ENCODE data around the gene CTNNBIP1.

Gene CTNNBIP1

GRCh38 chr1:9814619-9815018 is 95.5 kb downstream of the CTNNBIP1 start:
- Histone ChIP-seq H3K9ac (ENCODE audit: low read length) (no peak overlapping the region), H4K91ac (ENCODE audit: low read length) (no peak overlapping the region), H3K79me1 (replicated peaks; ENCODE audit: low read length, poor library complexity, severe bottlenecking) (peaks cover 10% of the 10 kb centered on the region), H3K18ac (ENCODE audit: low read depth in 1 of 2, low read length in 2 of 2) (no peak overlapping the region), H2BK120ac (ENCODE audit: low read depth, low read length) (no peak overlapping the region), H3K4me1 (ENCODE audit: control insufficient read depth, insufficient read depth, low read depth, low read length) (peaks cover under 1% of the 10 kb centered on the region), H3K4me2 (ENCODE audit: low read length, poor library complexity, severe bottlenecking) (no peak overlapping the region), H3K36me3 (ENCODE audit: control insufficient read depth in 1 of 2, insufficient read depth in 2 of 2, low read depth in 1 of 2, low read length in 2 of 2) (no peaks in the 10 kb centered on the region), H2BK15ac (ENCODE audit: low read depth, poor library complexity, severe bottlenecking) (no peak overlapping the region), H3K23ac (ENCODE audit: low read length in 2 of 2) (no peak overlapping the region), H3K9me3 (ENCODE audit: control insufficient read depth, low read length) (no peaks in the 10 kb centered on the region), H4K8ac (ENCODE audit: low read length) (no peak overlapping the region), H3K4ac (ENCODE audit: low read depth in 1 of 2, low read length in 2 of 2) (peak overlapping the region in 1 of 2 experiments; percentile 41), H3K27me3 (ENCODE audit: control insufficient read depth in 1 of 2, insufficient read depth in 1 of 2, low read length in 2 of 2) (no peaks in the 10 kb centered on the region), H2AK5ac (ENCODE audit: low read length, severe bottlenecking) (no peak overlapping the region), H2AFZ (ENCODE audit: low read depth, low read length) (no peak overlapping the region), H3K4me3 (ENCODE audit: insufficient read depth in 1 of 2, low read depth in 1 of 2, low read length in 2 of 2) (no peak overlapping the region), H2BK5ac (ENCODE audit: low read depth, low read length, poor library complexity, severe bottlenecking) (no peak overlapping the region), H3K14ac (ENCODE audit: low read length in 2 of 2) (no peak overlapping the region), H3K27ac (ENCODE audit: low read length, poor library complexity, severe bottlenecking) (no peak overlapping the region), H2BK12ac (ENCODE audit: low read length in 2 of 2) (no peak overlapping the region)
- no peak for DNase-seq
- WGBS: 96% methylated on average over 6 of the region's 6 CpGs

DNA sequence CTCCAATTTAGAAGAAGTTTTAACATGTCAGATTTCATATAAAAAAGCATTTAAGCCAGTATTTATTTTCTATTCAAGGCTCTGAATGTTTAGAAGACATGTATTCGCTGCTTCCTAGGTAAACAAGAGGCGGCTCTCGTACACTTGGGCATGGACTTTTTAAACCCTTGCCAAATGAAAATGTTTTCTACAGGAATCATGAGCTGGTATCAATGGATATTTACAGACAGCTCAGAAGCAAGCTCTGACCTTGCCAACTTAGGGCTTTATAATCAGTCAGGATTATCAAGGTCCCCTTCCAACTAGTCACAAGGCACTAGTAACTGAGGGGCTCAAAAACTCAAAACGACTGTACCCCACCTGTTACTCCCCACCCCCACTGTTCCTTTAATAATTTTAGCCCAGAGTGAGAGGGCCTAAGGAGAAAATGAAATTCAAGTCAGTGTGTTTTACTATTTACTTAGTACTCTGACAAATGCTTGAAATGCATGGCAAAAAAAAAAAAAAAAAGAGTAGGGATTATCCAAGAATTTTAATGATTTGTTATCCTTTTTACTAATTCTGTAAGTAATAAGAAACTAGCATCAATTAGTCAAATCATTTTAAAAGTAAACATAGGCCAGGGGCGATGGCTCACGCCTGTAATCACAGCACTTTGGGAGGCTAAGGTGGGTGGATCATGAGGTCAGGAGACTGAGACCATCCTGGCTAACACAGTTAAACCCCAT is 98.7 kb downstream of the CTNNBIP1 start:
- H2BK12ac ChIP-seq (ENCODE audit: low read length in 2 of 2): no peak overlapping the region
- H3K9me3 ChIP-seq (ENCODE audit: control insufficient read depth, low read length): no peaks in the 10 kb centered on the region
- H4K8ac ChIP-seq (ENCODE audit: low read length): no peak overlapping the region
- no peak overlapping the region for H2BK120ac ChIP-seq (ENCODE audit: low read depth, low read length)
- no peak overlapping the region for H3K27ac ChIP-seq (ENCODE audit: low read length, poor library complexity, severe bottlenecking)
- H3K27me3 ChIP-seq (ENCODE audit: control insufficient read depth in 1 of 2, insufficient read depth in 1 of 2, low read length in 2 of 2): no peaks in the 10 kb centered on the region
- H2BK15ac ChIP-seq (ENCODE audit: low read depth, poor library complexity, severe bottlenecking): no peak overlapping the region
- H3K4me1 ChIP-seq (ENCODE audit: control insufficient read depth, insufficient read depth, low read depth, low read length): peaks cover 17% of the 10 kb centered on the region
- no peak overlapping the region for H3K9ac ChIP-seq (ENCODE audit: low read length)
- H3K23ac ChIP-seq (ENCODE audit: low read length in 2 of 2): no peak overlapping the region
- no peak overlapping the region for H3K18ac ChIP-seq (ENCODE audit: low read depth in 1 of 2, low read length in 2 of 2)
- H3K79me1 ChIP-seq (replicated peaks; ENCODE audit: low read length, poor library complexity, severe bottlenecking): peaks cover 17% of the 10 kb centered on the region
- no peak overlapping the region for H3K4me3 ChIP-seq (ENCODE audit: insufficient read depth in 1 of 2, low read depth in 1 of 2, low read length in 2 of 2)
- no peak overlapping the region for H3K14ac ChIP-seq (ENCODE audit: low read length in 2 of 2)
- H3K4me2 ChIP-seq (ENCODE audit: low read length, poor library complexity, severe bottlenecking): no peak overlapping the region
- 97% methylated on average over 5 of the region's 6 CpGs for WGBS
- H2AK5ac ChIP-seq (ENCODE audit: low read length, severe bottlenecking): no peak overlapping the region
- no peak overlapping the region for H4K91ac ChIP-seq (ENCODE audit: low read length)
- H2AFZ ChIP-seq (ENCODE audit: low read depth, low read length): no peak overlapping the region
- no peak for DNase-seq
- H3K4ac ChIP-seq (ENCODE audit: low read depth in 1 of 2, low read length in 2 of 2): no peak overlapping the region
- H3K36me3 ChIP-seq (ENCODE audit: control insufficient read depth in 1 of 2, insufficient read depth in 2 of 2, low read depth in 1 of 2, low read length in 2 of 2): peaks cover 0 to 7% of the 10 kb centered on the region in 2 experiments
- H2BK5ac ChIP-seq (ENCODE audit: low read depth, low read length, poor library complexity, severe bottlenecking): no peak overlapping the region

DNA sequence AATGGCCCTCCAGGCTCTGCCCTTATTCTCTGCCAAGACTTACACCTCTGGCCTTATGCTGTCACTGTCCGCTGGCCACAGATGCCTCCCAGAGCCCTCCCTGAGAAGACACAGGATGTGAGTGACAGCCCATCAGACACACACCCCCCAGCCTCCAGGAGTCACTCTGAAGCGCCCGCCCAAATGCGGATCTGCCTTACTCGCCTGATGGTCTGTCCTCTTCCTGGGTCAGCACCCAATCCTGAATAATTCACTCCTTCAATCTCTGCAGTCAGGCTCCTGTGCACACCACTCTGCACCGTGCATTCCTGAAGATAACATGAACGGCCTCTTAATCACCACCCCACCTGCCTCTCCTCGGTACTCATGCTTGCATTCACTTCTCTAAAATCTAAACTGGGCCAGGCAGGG is 101.0 kb downstream of the CTNNBIP1 start:
- Histone ChIP-seq H3K4me1 (ENCODE audit: control insufficient read depth, insufficient read depth, low read depth, low read length) (peaks cover 26% of the 10 kb centered on the region), H3K4ac (ENCODE audit: low read depth in 1 of 2, low read length in 2 of 2) (no peak overlapping the region), H3K27ac (ENCODE audit: low read length, poor library complexity, severe bottlenecking) (no peak overlapping the region), H3K36me3 (ENCODE audit: control insufficient read depth in 1 of 2, insufficient read depth in 2 of 2, low read depth in 1 of 2, low read length in 2 of 2) (peaks cover 0 to 7% of the 10 kb centered on the region in 2 experiments), H2AFZ (ENCODE audit: low read depth, low read length) (no peak overlapping the region), H3K27me3 (ENCODE audit: control insufficient read depth in 1 of 2, insufficient read depth in 1 of 2, low read length in 2 of 2) (no peaks in the 10 kb centered on the region), H3K23ac (ENCODE audit: low read length in 2 of 2) (no peak overlapping the region), H3K4me2 (ENCODE audit: low read length, poor library complexity, severe bottlenecking) (no peak overlapping the region), H4K91ac (ENCODE audit: low read length) (no peak overlapping the region), H2BK12ac (ENCODE audit: low read length in 2 of 2) (no peak overlapping the region), H2BK15ac (ENCODE audit: low read depth, poor library complexity, severe bottlenecking) (no peak overlapping the region), H3K9ac (ENCODE audit: low read length) (no peak overlapping the region), H3K14ac (ENCODE audit: low read length in 2 of 2) (no peak overlapping the region), H2BK5ac (ENCODE audit: low read depth, low read length, poor library complexity, severe bottlenecking) (no peak overlapping the region), H4K8ac (ENCODE audit: low read length) (no peak overlapping the region), H2BK120ac (ENCODE audit: low read depth, low read length) (no peak overlapping the region), H2AK5ac (ENCODE audit: low read length, severe bottlenecking) (no peak overlapping the region), H3K9me3 (ENCODE audit: control insufficient read depth, low read length) (no peaks in the 10 kb centered on the region), H3K79me1 (replicated peaks; ENCODE audit: low read length, poor library complexity, severe bottlenecking) (peaks cover 19% of the 10 kb centered on the region), H3K4me3 (ENCODE audit: insufficient read depth in 1 of 2, low read depth in 1 of 2, low read length in 2 of 2) (no peak overlapping the region), H3K18ac (ENCODE audit: low read depth in 1 of 2, low read length in 2 of 2) (no peak overlapping the region)
- DNase-seq: no peak
- 69% methylated on average over 8 of the region's 8 CpGs for WGBS

- no peak overlapping the region for H3K4me2 ChIP-seq (ENCODE audit: low read length, poor library complexity, severe bottlenecking)
- no peaks in the 10 kb centered on the region for H3K9me3 ChIP-seq (ENCODE audit: control insufficient read depth, low read length)
- H3K23ac ChIP-seq (ENCODE audit: low read length in 2 of 2): no peak overlapping the region
- H3K4me1 ChIP-seq (ENCODE audit: control insufficient read depth, insufficient read depth, low read depth, low read length): peaks cover 26% of the 10 kb centered on the region
- H4K8ac ChIP-seq (ENCODE audit: low read length): no peak overlapping the region
- H2BK12ac ChIP-seq (ENCODE audit: low read length in 2 of 2): no peak overlapping the region
- no peak overlapping the region for H3K9ac ChIP-seq (ENCODE audit: low read length)
- no peak overlapping the region for H2AK5ac ChIP-seq (ENCODE audit: low read length, severe bottlenecking)
- H2AFZ ChIP-seq (ENCODE audit: low read depth, low read length): no peak overlapping the region
- no peaks in the 10 kb centered on the region for H3K27me3 ChIP-seq (ENCODE audit: control insufficient read depth in 1 of 2, insufficient read depth in 1 of 2, low read length in 2 of 2)
- H4K91ac ChIP-seq (ENCODE audit: low read length): no peak overlapping the region
- H2BK120ac ChIP-seq (ENCODE audit: low read depth, low read length): no peak overlapping the region
- no peak for DNase-seq
- no peak overlapping the region for H3K27ac ChIP-seq (ENCODE audit: low read length, poor library complexity, severe bottlenecking)
- H3K4ac ChIP-seq (ENCODE audit: low read depth in 1 of 2, low read length in 2 of 2): no peak overlapping the region
- no peak overlapping the region for H2BK5ac ChIP-seq (ENCODE audit: low read depth, low read length, poor library complexity, severe bottlenecking)
- no peak overlapping the region for H3K18ac ChIP-seq (ENCODE audit: low read depth in 1 of 2, low read length in 2 of 2)
- no peak overlapping the region for H2BK15ac ChIP-seq (ENCODE audit: low read depth, poor library complexity, severe bottlenecking)
- 93% methylated on average over 8 of the region's 8 CpGs for WGBS
- no peak overlapping the region for H3K4me3 ChIP-seq (ENCODE audit: insufficient read depth in 1 of 2, low read depth in 1 of 2, low read length in 2 of 2)
- H3K14ac ChIP-seq (ENCODE audit: low read length in 2 of 2): no peak overlapping the region
- H3K79me1 ChIP-seq (replicated peaks; ENCODE audit: low read length, poor library complexity, severe bottlenecking): peaks cover 19% of the 10 kb centered on the region
- H3K36me3 ChIP-seq (ENCODE audit: control insufficient read depth in 1 of 2, insufficient read depth in 2 of 2, low read depth in 1 of 2, low read length in 2 of 2): peaks cover 0 to 7% of the 10 kb centered on the region in 2 experiments
Measured at GRCh38 chr1:9808459-9808858, 101.6 kb downstream of the CTNNBIP1 start.
